ENCODE results near the gene ROBO2. TPM values are rescaled to one million over a fixed set of nuclear protein-coding genes. Genes with fewer than 3 reads are reported as not detected.

The ROBO2 gene
- polyA plus RNA-seq, 1 donor, result 2.2 TPM

GRCh38 chr3:77411334-77411733 lies 371.4 kb downstream of the ROBO2 start:
- DNase-seq (ENCODE audit: low read depth), result no peak

GRCh38 chr3:77412021-77412438 lies 372.1 kb downstream of the ROBO2 start:
- no peak for DNase-seq (ENCODE audit: low read depth)

- no peak for DNase-seq (ENCODE audit: low read depth)
Observed at GRCh38 chr3:77412584-77412983, 372.7 kb downstream of the ROBO2 start.

GRCh38 chr3:77414881-77415280 lies 375.0 kb downstream of the ROBO2 start:
- no peak for DNase-seq (ENCODE audit: low read depth)

- DNase-seq (ENCODE audit: low read depth), result no peak
Observed at GRCh38 chr3:77420336-77420735, 380.4 kb downstream of the ROBO2 start.

GRCh38 chr3:77421916-77422315 lies 382.0 kb downstream of the ROBO2 start:
- DNase-seq (ENCODE audit: low read depth), result no peak

DNA sequence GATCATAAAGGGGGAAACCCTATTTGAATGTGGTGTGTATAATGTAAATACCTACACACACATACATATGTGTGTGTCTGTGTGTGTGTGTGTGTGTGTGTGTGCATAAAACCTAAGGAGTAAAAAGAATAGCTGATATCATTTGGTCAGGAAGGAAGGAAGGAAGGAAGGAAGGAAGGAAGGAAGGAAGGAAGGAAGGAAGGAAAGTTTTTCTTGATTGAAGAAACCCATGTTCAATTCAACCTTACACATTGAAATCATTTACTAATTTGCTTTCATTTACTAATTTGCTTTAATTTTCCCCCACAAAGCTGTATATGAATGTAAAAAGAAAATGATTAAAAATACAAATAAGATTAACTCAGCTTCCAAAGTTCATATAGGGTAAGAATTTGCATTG lies 386.6 kb downstream of the ROBO2 start:
- DNase-seq (ENCODE audit: low read depth), result no peak

DNA sequence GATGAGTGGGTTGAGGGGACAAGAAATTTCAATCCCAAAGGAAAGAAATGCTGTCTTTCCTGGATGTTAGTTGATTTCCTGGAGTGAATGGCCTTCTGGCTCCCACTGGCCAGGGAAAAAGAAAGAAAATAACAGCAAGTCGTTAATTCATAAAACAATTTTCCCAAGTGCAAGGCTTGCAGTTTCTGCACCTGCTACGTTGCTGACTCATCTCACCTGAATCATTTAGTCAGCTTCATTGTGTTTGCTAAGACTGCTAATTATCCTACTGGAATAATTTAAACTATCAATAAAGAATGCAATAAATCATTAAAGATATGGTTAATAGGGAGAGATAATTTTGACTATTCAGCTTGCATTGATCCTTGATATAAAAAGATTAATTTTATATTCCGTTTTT lies 387.6 kb downstream of the ROBO2 start:
- no peak for DNase-seq (ENCODE audit: low read depth)

GRCh38 chr3:77436908-77437307 lies 397.0 kb downstream of the ROBO2 start:
- no peak for DNase-seq (ENCODE audit: low read depth)

DNA sequence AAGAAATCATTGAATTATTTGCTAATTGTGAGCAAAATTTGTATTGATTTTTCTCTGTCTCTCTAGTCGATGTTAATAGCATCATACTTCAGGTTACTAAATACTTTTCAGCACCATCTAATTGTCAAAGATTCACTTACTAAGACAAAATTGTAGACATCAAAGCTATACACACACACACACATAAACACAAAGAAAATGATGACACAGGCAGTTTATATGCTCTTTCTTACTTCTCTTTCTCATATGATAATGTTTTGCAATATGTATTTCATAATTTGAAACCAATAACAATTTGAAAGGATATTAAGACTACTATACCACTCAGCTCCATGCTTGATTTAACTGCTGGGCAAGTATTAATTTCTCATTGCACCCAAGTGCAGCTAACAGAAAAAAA lies 406.2 kb downstream of the ROBO2 start:
- DNase-seq (ENCODE audit: low read depth), result no peak

- DNase-seq (ENCODE audit: low read depth), result no peak
Observed at GRCh38 chr3:77446761-77447160, 406.9 kb downstream of the ROBO2 start.

DNA sequence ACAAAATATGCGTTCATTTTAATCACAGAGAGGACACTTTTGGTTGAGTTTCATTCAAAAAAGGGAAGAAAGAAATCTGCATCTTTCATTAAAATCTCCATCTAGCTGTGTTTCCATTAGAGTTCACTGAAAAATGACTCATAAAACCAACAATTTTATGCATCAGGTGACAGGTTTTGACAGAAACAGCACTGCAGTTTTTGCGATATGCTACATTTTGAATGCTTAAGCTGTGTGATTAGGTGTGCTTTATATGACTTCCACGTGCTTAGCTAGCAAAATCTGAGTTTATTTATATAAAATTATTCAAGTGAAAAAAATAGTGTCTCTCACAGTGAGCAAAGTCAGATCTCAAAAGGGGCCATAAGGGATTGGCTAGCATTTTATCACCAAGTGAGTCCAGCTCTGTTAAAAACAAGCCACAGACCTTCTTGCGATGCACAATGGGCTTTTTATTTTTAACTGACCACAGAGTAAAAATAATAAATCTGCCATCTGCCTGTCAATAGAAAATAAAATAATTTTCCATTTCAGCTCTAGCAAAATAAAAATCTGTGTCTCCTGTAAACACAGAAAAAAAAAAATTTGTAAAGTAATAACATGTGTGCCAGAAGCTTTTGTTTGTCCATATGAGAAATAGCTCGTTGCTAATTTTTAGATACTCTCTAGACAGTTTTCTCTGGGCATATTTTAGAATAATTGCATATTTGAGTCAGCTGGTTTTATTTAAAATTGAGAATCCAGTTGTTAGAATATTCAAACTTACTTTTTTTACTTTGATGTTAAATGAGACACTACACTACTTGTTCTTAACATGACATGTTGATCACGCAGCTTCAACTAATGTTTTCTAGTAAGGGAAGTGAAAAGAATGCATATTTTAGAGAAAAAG lies 409.8 kb downstream of the ROBO2 start:
- no peak for DNase-seq (ENCODE audit: low read depth)

DNA sequence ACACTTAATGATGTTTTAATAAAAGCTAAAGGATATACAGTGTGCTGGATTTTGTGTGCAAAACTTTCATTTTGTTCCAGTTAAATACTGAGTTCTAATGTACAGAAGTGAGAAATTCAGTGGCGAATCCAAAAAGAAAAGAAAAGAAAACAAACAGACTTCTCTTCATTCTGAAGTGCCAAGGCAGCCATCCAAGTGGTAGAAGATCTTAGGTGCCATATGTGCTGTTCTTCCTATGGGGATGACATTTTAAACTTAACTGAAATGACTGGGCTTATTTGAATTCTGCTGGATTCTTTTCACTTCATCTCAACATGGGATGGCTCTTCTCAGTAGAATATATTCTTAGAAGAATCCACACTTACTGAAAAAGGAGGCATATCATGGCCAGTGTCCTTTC lies 416.5 kb downstream of the ROBO2 start:
- no peak for DNase-seq (ENCODE audit: low read depth)

GRCh38 chr3:77456906-77457305 lies 417.0 kb downstream of the ROBO2 start:
- no peak for DNase-seq (ENCODE audit: low read depth)

DNA sequence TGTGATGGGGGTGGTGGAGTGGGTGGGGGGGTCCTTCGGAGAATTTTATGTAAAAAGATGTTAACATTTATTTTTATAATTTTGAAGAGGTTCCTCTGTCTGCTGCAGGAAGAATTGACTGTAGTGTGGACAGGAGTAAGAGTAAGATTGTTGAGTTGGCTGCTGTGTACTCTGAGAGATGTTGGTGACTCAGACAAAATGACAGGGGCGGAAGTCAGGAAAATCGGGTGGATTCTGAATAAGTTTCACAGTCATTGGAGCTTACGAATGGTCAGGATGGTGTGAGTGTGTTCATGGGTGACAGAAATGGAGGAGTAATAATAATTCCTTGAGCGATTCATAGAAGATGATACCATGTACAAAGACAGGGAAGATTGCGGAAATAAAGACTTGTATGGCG lies 420.0 kb downstream of the ROBO2 start:
- no peak for DNase-seq (ENCODE audit: low read depth)

DNA sequence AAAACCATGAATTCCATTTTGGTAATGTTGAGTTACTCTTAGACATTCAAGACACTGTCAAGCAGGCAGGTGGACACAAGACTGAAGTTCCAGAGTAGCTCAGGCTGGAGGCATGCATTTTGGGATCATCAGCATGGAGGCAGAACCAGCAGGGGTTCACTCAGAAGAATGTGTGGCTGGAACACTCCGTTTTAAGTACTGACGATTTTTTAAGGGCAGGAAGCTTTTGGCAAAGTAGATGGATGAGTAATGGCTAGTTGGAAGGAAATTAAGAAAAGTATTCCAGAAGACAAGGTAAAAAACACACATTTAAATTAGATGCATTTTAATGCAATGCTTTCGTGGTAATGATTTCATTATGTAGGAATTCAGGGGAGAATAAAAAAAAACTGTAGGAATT lies 420.4 kb downstream of the ROBO2 start:
- no peak for DNase-seq (ENCODE audit: low read depth)

- DNase-seq (ENCODE audit: low read depth), result no peak
Observed at GRCh38 chr3:77462951-77463350, 423.1 kb downstream of the ROBO2 start.

DNA sequence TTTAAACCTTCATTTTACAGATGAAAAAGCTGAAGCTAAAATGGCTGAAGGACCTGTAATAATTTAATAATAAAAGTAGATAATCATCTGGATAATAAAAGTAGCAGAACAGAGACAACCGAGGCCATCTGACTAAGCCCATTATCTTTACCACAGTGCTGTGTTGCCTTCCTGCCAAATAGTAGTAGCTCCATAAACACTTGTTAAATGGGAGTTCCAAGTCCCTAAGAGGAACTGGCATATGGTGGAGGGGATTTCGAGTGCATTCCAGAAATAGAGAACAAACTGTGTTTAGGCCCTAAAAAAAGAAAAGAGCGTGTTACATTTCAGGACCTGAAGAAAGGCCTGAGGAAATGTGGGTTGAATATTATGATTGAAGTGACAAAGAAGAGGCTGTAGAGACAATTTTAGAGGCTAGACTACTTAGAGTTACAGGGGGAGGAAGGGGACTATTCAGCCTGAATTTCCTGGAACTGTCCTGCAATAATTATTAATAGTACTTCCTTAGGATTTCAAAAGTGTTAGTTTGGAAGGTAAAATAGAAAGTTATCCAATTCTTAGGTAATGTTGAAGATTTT lies 424.3 kb downstream of the ROBO2 start:
- no peak for DNase-seq (ENCODE audit: low read depth)

DNA sequence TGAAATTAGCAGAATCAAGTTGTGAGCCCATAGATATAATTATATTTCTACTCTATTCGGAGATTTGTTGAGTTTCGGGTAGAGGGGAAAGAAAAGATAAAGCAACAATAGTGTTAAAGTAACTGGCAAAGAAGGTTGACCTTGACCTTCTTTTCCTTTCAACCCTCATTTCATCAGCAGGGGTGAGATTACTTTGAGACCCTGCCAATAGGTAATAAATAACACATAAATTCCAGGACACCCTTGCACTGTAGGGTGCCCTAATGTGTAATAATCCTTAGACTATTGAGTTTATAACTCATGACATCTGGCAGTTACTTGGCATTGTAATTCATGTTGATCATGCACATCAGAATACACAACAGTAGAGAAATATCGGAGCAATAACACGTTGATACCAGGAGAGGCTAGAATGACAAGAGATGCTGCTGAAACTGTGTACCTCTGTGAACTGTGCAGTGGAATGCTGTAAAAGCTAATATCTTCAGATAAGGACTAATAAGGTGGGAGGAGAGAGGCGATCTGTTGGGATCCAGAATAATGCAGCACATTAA lies 426.7 kb downstream of the ROBO2 start:
- no peak for DNase-seq (ENCODE audit: low read depth)

GRCh38 chr3:77467702-77468625 lies 428.1 kb downstream of the ROBO2 start:
- DNase-seq (ENCODE audit: low read depth), result peak; percentile 95

GRCh38 chr3:77468626-77469020 lies 428.7 kb downstream of the ROBO2 start:
- no peak for DNase-seq (ENCODE audit: low read depth)

GRCh38 chr3:77475507-77475906 lies 435.6 kb downstream of the ROBO2 start:
- no peak for DNase-seq (ENCODE audit: low read depth)

All from forelimb muscle (tissue), 1 donor.